ENCODE data around the gene EIF4H.

- TF ChIP-seq CTCF (IDR thresholded peaks at IDR 0.05) (no peak), POLR2A (IDR thresholded peaks at IDR 0.05) (no peak)
Measured at GRCh38 chr7:74138945-74139843, 35.0 kb upstream of the EIF4H start.
